ENCODE measurements around the gene ESPN.
A peak's percentile ranks its signal among the peaks of the same experiment; 100 is the strongest.
"Not testable (repeated sequence)": the region's sequence is repeated elsewhere in the genome, so short reads cannot be mapped to it uniquely, and the experiment has no call there.

The ESPN gene

GRCh38 chr1:6477039-6477820 is 52.7 kb downstream of the ESPN start:
- DNase-seq (ENCODE audit: low read depth in 1 of 2, low spot score in 1 of 2): no peak

GRCh38 chr1:6481820-6482219 is 57.2 kb downstream of the ESPN start:
- DNase-seq (ENCODE audit: low read depth in 1 of 2, low spot score in 1 of 2): no peak

DNA sequence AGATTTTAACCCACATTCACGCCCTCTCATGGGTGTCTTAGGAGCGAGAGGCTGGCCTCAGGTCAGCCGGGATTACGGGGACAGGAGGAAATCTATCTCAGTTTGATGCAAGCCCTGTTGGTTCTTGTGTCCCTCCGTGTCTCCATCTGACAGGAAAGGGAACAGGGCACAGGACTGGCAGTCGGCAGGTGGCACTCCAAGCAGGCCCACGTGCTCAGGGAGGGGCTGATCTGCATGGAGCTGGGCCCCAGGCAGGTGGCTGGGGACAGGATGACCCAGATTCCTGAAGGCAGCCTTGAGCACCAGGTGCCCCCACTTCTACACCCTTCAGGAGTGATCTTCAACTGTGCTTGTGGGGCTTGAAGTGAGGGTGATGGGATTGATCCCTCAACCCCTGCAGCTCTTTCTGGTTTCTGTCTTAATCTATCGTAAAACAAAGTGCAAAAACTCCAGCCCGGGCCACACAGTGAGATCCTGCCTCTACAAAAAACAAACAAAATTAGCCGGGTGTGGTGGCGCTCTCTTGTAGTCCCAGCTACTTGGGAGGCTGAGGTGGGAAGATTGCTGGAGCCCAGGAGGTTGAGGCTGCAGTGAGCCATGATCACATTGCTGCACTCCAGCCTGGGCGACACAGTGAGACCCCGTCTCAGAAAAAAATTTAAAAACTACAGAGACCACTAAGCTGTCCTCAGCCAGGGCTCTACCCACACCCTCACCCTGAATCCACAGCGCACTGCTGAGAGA is 58.6 kb downstream of the ESPN start:
- DNase-seq (ENCODE audit: low read depth in 1 of 2, low spot score in 1 of 2): no peak

GRCh38 chr1:6483761-6484117 is 59.2 kb downstream of the ESPN start:
- no peak for DNase-seq (ENCODE audit: low read depth in 1 of 2, low spot score in 1 of 2)

DNA sequence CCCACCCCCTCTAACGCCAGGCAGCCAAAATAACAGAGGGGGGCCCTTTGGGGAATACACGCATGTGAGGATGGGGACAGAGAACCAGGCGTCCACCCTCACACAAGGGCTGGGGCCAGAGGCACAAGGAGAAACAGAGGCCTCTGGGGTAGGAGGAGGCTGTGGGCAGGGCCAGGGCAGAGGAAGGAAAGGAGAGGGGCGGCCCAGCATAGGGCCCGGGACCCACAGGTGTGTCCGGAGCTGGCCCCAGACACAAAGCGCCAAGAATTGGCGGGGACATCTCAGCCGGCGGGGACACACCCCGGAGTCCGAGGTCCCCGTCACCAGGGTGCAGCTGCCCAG is 60.2 kb downstream of the ESPN start:
- no peak for DNase-seq (ENCODE audit: low read depth in 1 of 2, low spot score in 1 of 2)

DNA sequence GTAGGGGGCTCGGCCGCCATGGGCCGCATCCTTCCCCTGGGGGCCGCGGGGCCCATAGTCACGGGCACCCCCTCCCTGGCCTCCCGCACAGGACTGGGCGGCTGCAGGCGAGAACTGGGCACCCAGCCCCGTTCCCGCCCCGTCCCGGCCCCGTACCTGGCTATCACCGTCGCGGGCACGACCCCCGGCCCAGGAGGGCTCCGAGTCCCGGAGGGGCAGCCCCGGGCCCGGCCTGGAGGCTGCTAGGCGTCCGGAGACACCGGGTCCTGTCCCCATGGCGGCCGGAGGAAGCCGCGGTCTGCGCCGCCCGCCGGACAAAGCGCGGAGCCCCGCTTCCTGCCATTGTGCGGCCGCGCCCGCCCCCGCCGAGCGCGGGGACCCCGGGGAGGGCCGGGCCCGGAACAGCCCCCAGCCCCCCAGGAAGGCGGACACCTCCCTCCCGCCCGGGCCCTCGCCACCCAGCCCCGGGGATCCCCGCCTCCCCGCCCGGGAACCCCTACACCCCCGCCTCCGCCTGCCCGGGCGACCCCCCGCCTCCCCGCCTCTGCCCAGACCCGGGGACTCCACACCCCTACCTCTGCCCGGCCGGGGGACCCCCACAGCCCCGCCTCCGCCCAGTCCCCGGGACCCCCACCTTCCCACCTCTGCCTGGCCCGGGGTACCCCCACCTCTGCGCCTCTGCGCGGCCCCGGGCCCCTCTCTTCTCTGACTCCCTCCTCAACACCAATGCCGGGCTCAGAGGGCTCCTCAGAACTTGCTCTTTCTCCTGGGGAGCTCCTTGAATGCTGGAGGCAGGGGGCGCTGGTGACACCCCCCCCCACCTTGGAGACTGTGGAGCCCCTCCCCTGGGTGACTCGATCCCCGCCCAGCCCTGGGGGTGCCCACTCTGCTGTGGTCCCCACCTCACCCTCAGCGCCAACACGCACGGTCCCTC is 60.9 kb downstream of the ESPN start:
- no peak for DNase-seq (ENCODE audit: low read depth in 1 of 2, low spot score in 1 of 2)

GRCh38 chr1:6486433-6487011 is 61.9 kb downstream of the ESPN start:
- DNase-seq (ENCODE audit: low read depth in 1 of 2, low spot score in 1 of 2): peak; percentile 76 to 84

- DNase-seq (ENCODE audit: low read depth in 1 of 2, low spot score in 1 of 2): no peak
Measured at GRCh38 chr1:6487804-6488484, 63.4 kb downstream of the ESPN start.

DNA sequence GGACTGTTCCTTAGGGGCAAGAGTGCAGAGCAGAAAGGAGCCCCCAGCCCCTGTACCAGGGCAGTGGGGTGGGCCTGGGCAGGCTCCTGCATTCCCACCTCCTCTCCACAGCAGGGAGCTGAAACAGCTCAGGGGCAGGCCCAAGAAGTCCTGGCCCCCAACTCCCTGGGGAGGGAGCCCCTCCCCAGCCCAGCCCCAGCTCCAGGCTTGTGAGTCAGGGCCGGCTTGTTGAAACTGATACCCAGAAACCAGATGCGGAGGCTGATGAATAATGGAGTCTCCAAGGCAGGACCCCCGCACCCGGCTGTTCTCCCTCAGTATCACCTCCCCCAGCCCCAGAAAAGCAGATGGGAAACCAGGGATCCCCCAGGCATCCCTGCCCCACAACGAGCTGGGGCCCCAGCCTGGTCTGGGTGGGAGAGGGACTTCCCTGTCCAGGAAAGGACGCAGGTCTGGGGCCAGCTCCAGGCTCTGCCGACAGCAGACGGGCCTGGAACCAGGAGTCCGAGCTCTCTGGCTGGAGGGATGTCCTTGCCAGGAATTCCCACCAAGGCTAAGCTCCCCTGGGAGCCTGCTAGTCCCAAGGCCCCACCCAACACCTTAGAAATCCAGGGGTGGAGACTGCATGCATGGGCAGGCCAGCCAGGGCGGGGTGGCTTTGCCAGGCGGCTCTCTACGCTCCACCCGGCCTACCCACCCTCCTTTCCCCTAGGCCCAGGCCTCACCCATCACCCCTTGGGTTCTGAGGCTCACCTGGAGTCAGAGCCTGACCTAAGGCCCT is 64.2 kb downstream of the ESPN start:
- DNase-seq (ENCODE audit: low read depth in 1 of 2, low spot score in 1 of 2): no peak

DNA sequence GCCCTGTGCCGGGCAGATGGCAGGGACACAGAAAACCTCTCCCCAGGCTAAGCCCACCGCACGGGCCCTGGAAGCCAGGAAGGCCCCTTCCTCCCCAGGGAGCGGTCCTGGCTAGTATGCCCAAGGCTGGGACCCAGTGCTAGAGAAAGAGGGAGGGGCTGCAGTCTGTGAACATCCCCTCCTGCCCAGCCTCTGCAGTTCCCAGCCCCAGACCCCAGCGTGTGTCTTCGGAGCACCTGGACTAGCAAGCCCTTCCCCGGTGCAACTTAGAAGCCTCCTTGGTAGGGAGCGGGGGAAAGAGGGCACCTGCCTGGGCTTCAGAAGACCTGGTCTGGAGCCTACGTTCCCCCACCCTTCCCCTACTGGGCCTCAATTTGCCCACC is 64.8 kb downstream of the ESPN start:
- no peak for DNase-seq (ENCODE audit: low read depth in 1 of 2, low spot score in 1 of 2)

- DNase-seq (ENCODE audit: low read depth in 1 of 2, low spot score in 1 of 2): peak; percentile 58 to 70
Measured at GRCh38 chr1:6489799-6490180, 65.2 kb downstream of the ESPN start.

DNA sequence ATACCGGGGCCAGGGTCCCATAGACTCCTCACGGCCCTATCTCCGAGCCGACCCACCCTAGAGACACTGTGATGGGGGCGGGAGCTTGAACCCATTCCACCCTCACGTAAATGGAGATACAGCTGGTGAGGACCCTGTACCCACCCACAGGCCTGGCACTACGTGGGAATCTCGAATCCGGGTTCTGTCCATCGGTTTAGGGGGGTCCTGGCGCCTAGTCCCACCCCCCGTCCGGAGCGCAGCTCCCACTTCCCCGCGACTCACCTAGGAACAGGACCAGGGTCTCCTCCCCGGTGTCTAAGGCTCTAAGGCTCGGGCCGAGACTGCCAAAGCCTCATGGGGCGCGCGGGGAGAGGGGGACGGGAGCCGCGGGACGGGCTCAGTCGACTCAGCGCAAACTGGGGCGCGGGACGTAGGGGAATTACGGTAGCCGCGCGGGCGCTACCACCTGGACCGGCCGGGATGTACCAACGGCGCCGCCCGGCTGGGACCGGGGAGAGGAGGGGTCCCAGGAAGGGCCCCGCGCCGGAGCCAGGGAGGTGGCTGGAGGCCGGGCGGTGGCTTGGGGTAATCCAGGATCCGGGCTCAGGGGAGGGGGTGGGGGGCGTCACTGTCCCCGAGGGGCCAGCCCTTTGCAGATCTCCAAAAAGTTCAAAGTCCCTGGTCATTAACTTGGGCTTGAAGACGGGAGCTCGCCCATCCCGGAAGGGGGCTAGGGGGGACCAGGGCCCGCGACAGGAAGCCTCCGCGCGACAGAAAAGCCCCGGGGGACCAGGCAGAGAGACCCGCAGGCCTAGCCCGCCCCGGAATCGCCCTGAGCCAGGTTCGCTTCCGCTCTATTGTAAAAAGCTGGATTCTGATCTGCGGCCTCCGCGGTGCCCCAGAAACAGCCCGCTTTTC is 65.9 kb downstream of the ESPN start:
- peak; percentile 20 to 39 for DNase-seq (ENCODE audit: low read depth in 1 of 2, low spot score in 1 of 2)

GRCh38 chr1:6491081-6491449 is 66.5 kb downstream of the ESPN start:
- DNase-seq (ENCODE audit: low read depth in 1 of 2, low spot score in 1 of 2): no peak

- no peak for DNase-seq (ENCODE audit: low read depth in 1 of 2, low spot score in 1 of 2)
Measured at GRCh38 chr1:6491480-6491962, 66.9 kb downstream of the ESPN start, which contains the start of gene PLEKHG5. Gene PLEKHG5, minus strand, starts transcription at chr1:6491667. Its CDS starts 14,096 bp downstream, at chr1:6477571.

DNA sequence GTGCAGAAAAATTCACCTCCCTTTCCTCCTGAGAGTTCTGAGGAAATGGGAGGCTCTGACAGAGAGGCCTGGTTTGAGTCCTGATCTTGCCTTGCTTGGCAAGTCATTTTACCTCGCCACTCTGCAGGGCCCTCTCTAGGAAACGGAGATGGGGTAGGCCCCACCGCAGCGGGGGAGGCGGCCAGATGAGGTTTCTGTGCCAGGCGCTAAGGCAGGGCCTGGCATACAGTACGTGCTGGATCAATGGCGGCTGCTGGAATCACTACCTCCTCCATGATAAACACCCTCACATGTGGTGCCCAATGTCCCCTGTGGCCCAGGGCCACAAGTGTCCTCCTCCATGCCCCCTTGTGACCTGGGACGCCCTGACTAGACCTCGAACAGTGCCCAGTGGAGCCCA is 67.4 kb downstream of the ESPN start:
- DNase-seq (ENCODE audit: low read depth in 1 of 2, low spot score in 1 of 2): no peak

DNA sequence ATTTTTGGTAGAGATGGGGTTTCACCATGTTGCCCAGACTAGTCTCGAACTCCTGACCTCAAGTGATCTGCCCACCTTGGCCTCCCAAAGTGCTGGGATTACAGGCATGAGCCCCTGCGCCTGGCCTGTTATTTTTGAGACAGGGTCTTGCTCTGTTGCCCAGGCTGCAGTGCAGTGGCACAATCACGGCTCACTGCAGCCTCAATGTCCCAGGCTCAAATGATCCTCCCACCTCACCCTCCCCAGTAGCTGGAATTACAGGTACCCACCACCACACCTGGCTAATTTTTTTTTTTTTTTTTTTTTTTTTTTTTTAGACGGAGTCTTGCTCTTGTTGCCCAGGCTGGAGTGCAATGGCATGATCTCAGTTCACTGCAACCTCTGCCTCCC is 69.3 kb downstream of the ESPN start:
- DNase-seq (ENCODE audit: low read depth in 1 of 2, low spot score in 1 of 2): not testable (repeated sequence)

DNA sequence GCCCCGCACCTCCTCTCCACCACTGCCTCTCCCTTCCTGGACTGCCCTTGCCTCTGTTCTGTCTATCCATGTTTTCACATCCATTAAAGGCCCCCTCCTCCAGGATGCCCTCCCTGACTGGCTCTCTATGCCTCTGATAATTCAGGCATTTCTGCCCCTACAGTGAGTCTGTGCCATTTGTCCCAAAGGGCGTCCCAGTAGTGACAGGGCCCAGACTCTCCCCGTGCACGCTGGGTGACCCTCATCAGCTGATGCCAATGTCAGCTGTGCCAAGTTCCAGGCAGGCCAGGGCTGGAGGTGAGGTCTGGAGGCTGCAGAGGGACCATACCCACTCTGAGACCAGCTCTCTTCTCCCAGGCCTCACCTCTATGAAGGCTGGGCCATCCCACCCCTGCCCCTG is 70.1 kb downstream of the ESPN start:
- no peak for DNase-seq (ENCODE audit: low read depth in 1 of 2, low spot score in 1 of 2)

DNA sequence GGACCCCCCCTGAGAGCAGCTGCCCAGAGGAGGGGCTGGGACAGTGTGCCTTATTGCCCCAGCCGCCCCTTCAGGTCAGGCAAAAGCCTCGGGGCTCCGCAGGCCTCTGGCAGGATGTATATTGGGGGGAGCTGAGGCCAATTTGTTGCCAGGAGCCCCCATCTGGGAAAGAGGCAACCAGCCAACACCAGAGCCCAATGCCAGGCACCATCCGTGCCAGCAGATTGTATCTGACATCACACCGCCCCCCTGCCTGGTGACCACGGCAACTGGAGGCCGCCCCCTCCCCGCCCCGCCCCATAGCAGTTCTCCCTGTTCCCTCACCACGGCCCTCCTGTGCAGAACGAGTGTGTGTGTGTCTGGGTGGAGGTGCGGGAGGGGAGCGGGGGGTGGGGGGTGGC is 70.5 kb downstream of the ESPN start:
- DNase-seq (ENCODE audit: low read depth in 1 of 2, low spot score in 1 of 2): no peak
